Activated naive CD4-positive, alpha-beta T cell treated with anti-CD3 and anti-CD28 coated beads, Interleukin-2, amount 10 ng/mL, durations not matched to agents 7 days and 5 days (primary cell): Measurements from ENCODE around the gene AUH.

Experiments
- CTCF ChIA-PET: fragments of 350-600 bp; sonication (Branson Sonifier 250); formaldehyde crosslinking; loops from one replicate; lab custom pipeline; 2021; ENCODE audit warnings: antibody characterized with exemption; lab: Charles Lee
- DNase-seq: peaks from one replicate; pipeline ENCODE4 v3.0.0-alpha.2; 2020
- H3K27ac Mint-ChIP-seq: one replicate; pipeline ENCODE4 v1.8.0; 2021; ENCODE audit warnings: mild to moderate bottlenecking, moderate library complexity, mixed read lengths
- H3K27me3 Mint-ChIP-seq: one replicate; pipeline ENCODE4 v1.8.0; 2021; ENCODE audit warnings: mild to moderate bottlenecking, mixed read lengths
- H3K36me3 Mint-ChIP-seq: one replicate; pipeline ENCODE4 v1.8.0; 2021; ENCODE audit warnings: mixed read lengths
- H3K4me1 Mint-ChIP-seq: one replicate; pipeline ENCODE4 v1.8.0; 2021; ENCODE audit warnings: mixed read lengths
- H3K4me3 Mint-ChIP-seq: one replicate; pipeline ENCODE4 v1.8.0; 2021; ENCODE audit warnings: mild to moderate bottlenecking, moderate library complexity, mixed read lengths
- H3K9me3 Mint-ChIP-seq: one replicate; pipeline ENCODE4 v1.8.0; 2021; ENCODE audit warnings: mixed read lengths

Gene AUH

GRCh38 chr9:91282292-91282691, 79.4 kb downstream of the AUH start:
- CTCF ChIA-PET = no interaction called here
- H3K4me3 Mint-ChIP-seq = no peak overlapping the region
- peaks cover 6% of the 10 kb centered on the region for H3K9me3 Mint-ChIP-seq
- DNase-seq = no peak
- H3K27me3 Mint-ChIP-seq = no peaks in the 10 kb centered on the region
- H3K4me1 Mint-ChIP-seq = no peaks in the 10 kb centered on the region
- H3K36me3 Mint-ChIP-seq = peaks cover 28% of the 10 kb centered on the region
- no peak overlapping the region for H3K27ac Mint-ChIP-seq

DNA sequence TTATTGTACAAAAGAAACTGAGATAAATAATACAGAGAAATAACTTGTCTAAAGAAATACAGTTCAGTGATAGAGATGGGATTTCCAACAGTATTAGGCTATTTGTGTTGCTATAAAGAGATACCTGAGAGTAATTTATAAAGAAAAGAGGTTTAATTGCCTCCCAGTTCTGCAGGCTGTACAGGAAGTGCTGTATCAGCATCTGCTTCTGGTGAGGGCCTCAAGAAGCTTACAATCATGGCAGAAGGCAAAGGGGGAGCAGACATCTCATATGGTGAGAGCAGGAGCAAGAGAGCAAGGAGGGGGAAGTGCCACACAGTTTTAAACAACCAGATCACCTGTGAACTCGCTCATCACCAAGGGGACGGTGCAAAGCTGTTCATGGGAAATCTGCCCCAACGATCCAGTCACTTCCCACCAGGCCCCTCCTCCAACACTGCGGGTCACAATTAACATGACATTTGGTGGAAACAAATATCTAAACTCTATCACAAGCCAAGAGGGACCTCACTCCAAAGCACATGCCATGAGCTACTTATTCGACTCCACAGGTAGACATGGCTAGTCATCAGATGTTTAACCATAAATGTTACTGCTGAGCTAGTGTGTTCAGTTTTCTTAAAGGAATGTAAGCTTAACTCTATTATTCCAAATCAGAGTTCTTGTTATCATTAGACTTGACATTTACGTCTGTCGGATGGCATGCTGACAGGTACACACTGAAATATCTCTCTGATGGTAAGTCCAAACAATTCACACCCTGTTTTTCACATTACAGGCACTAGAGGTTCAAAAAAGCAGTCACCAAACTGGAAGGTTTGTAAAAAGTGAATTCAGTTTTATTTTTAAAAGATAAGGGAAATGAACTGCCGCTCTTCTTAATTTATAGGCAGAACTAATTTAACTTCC, 82.2 kb downstream of the AUH start:
- Mint-ChIP-seq H3K9me3 (peaks cover 6% of the 10 kb centered on the region), H3K27ac (no peak overlapping the region), H3K4me1 (no peaks in the 10 kb centered on the region), H3K4me3 (no peak overlapping the region), H3K27me3 (no peaks in the 10 kb centered on the region), H3K36me3 (peaks cover 23% of the 10 kb centered on the region)
- CTCF ChIA-PET = no interaction called here
- no peak for DNase-seq

DNA sequence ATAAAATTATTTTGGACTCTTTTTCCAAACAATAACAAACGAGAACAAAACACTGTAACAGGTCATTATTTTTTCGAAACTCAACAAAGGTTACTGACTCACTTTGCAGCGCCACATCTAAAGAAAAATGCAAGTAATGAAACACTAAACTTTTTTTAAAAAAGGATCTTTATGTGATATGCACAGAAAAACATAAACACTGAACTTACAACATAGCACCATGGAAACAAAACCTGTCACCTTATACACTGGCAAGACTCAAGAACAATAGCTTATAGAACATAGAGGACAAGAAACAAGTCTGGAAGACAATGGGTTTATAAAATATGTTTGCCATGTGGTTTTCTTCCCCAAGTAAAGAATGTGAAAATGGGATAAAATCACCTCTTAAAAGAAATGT, 85.2 kb downstream of the AUH start:
- CTCF ChIA-PET = interaction anchor here (1.1 kb wide), 1 partner anchor 239 kb away, joined by 5 read pairs; no protein-coding TSS in a partner anchor
- Mint-ChIP-seq H3K4me3 (no peak overlapping the region), H3K4me1 (peaks cover 5% of the 10 kb centered on the region), H3K27ac (no peak overlapping the region), H3K9me3 (peaks cover 2% of the 10 kb centered on the region), H3K27me3 (no peaks in the 10 kb centered on the region), H3K36me3 (peaks cover 8% of the 10 kb centered on the region)
- DNase-seq = no peak

DNA sequence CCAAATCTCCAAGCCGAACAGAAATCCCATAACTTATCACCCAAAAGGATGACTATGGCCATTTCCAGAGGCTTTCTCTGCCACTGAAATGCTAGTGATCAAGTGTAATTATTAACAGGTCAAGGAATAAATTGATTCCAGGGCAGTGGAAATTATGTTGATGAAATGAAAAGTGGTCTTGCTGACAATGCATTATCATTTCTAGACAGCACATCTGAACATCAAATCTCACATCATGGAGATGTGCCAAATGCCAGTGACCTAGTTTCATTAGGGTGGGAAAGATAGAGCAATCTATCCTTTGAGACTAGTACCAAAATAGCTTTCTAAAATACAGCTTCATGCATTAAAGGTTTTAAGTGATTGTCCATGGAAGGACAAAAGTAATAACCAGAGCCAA, 86.1 kb downstream of the AUH start:
- no peak overlapping the region for H3K27ac Mint-ChIP-seq
- no peaks in the 10 kb centered on the region for H3K27me3 Mint-ChIP-seq
- peaks cover 5% of the 10 kb centered on the region for H3K4me1 Mint-ChIP-seq
- DNase-seq = no peak
- CTCF ChIA-PET = interaction anchor here (1.1 kb wide), 1 partner anchor 238 kb away, joined by 5 read pairs; no protein-coding TSS in a partner anchor
- peaks cover 3% of the 10 kb centered on the region for H3K36me3 Mint-ChIP-seq
- peaks cover 2% of the 10 kb centered on the region for H3K9me3 Mint-ChIP-seq
- no peak overlapping the region for H3K4me3 Mint-ChIP-seq

GRCh38 chr9:91274949-91275492, 86.7 kb downstream of the AUH start:
- CTCF ChIA-PET = no interaction called here

DNA sequence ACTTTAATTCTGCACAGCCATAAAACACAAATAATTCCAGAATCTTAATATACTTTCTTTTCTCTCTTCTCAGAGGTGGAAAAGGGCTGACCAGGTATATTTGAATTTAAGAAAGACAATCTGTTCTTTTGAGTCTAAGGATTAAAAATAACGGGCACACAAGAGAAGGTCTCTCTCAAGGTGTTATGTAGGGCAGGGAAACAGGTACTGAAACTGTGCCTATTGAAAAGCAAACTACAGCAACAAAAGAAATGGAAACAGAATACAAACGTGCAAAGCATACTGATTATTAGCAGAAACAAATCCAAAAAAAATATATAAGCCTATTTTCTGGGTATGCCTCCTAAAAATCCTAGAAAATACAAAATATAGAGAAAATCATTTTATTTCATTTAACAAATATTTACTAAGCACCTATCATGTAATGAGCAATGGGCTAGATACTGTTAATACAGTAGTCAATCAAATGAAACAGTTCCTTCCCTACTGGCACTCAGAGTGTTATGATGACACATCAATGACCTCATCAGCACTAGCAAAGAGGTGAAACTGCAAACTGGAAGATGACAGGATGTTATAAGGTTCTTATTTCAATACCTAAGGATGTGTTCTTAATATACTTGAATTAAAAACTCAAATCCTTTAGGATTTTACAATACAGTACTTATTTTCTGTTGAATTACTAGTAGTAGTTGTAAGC, 87.7 kb downstream of the AUH start:
- Mint-ChIP-seq H3K9me3 (no peaks in the 10 kb centered on the region), H3K27ac (no peak overlapping the region), H3K4me1 (peaks cover 5% of the 10 kb centered on the region), H3K27me3 (no peaks in the 10 kb centered on the region), H3K36me3 (peaks cover 2% of the 10 kb centered on the region), H3K4me3 (no peak overlapping the region)
- no peak for DNase-seq
- CTCF ChIA-PET = no interaction called here

More at GRCh38 chr9:91274949-91275492, 86.7 kb downstream of the AUH start:
- no peak for DNase-seq
- Mint-ChIP-seq H3K9me3 (peaks cover 2% of the 10 kb centered on the region), H3K27ac (no peak overlapping the region), H3K4me3 (no peak overlapping the region), H3K36me3 (peaks cover 3% of the 10 kb centered on the region), H3K27me3 (no peaks in the 10 kb centered on the region), H3K4me1 (peaks cover 5% of the 10 kb centered on the region)

GRCh38 chr9:91271156-91271555, 90.6 kb downstream of the AUH start:
- CTCF ChIA-PET = interaction anchor here (1.6 kb wide), 1 partner anchor 181 kb away, joined by 3 read pairs; no protein-coding TSS in a partner anchor
- Mint-ChIP-seq H3K4me3 (no peak overlapping the region), H3K36me3 (peaks cover 2% of the 10 kb centered on the region)

GRCh38 chr9:91269907-91270491, 91.7 kb downstream of the AUH start:
- Mint-ChIP-seq H3K4me3 (no peak overlapping the region), H3K27ac (no peak overlapping the region), H3K4me1 (peaks cover 5% of the 10 kb centered on the region), H3K27me3 (no peaks in the 10 kb centered on the region), H3K36me3 (peaks cover 6% of the 10 kb centered on the region), H3K9me3 (peaks cover 4% of the 10 kb centered on the region)
- no peak for DNase-seq
- CTCF ChIA-PET = no interaction called here

More at GRCh38 chr9:91271156-91271555, 90.6 kb downstream of the AUH start:
- H3K9me3 Mint-ChIP-seq = no peaks in the 10 kb centered on the region
- H3K27me3 Mint-ChIP-seq = no peaks in the 10 kb centered on the region
- peaks cover 5% of the 10 kb centered on the region for H3K4me1 Mint-ChIP-seq
- DNase-seq = no peak
- H3K27ac Mint-ChIP-seq = no peak overlapping the region

- DNase-seq = no peak
- H3K4me1 Mint-ChIP-seq = no peaks in the 10 kb centered on the region
- no peaks in the 10 kb centered on the region for H3K27me3 Mint-ChIP-seq
- H3K4me3 Mint-ChIP-seq = no peak overlapping the region
- CTCF ChIA-PET = no interaction called here
- H3K36me3 Mint-ChIP-seq = peaks cover 24% of the 10 kb centered on the region
- no peak overlapping the region for H3K27ac Mint-ChIP-seq
- peaks cover 29% of the 10 kb centered on the region for H3K9me3 Mint-ChIP-seq
These were observed 95.3 kb downstream of the AUH start for GRCh38 chr9:91266448-91266847.

DNA sequence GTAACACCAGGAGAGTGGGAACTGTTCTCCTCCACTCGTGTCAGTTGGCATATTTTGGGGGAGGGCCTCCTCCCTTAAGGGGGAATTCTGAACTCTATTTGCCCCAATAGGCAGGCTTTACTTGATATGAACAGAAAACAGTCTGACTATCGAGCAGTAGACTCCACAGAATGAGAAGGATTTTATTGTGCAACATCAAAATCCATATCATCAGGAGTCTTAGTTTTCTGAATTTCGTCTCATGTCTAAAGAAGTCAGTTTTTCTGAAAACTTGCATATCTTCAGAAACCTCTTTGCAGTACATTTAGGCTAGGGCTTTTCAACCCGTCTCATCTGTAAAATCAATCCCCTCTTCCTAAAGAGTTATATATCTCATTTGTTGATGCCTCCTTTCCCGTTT, 96.2 kb downstream of the AUH start:
- CTCF ChIA-PET = interaction anchor here (0.6 kb wide), 1 partner anchor 465 kb away, joined by 3 read pairs; no protein-coding TSS in a partner anchor

DNA sequence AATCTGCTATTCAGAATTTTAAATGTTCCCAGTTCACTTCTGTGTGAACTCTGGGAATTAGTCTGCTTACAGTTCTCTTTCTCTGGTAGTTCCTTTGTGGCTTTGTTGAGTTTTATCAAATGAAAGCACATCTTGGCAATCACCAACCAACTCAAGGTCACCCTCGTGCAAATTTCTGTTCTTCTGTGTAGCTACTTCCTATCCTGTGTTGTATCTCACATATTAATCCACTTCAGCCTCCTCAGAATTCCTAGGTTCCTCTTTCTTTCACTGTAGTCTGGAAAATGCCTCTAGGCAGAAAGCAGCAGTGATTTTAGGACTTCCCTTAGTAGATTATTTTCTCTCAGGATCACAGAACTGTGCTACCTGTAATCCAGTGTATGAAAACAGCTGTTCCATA, 100.3 kb downstream of the AUH start:
- no peak overlapping the region for H3K4me3 Mint-ChIP-seq
- H3K27ac Mint-ChIP-seq = no peak overlapping the region
- DNase-seq = no peak
- H3K36me3 Mint-ChIP-seq = peaks cover 26% of the 10 kb centered on the region
- CTCF ChIA-PET = no interaction called here
- no peaks in the 10 kb centered on the region for H3K27me3 Mint-ChIP-seq
- peaks cover 3% of the 10 kb centered on the region for H3K4me1 Mint-ChIP-seq
- peaks cover 29% of the 10 kb centered on the region for H3K9me3 Mint-ChIP-seq

More for the DNA sequence above, 96.2 kb downstream of the AUH start:
- no peak overlapping the region for H3K27ac Mint-ChIP-seq
- peaks cover 28% of the 10 kb centered on the region for H3K36me3 Mint-ChIP-seq
- no peaks in the 10 kb centered on the region for H3K4me1 Mint-ChIP-seq
- no peak for DNase-seq
- peaks cover 29% of the 10 kb centered on the region for H3K9me3 Mint-ChIP-seq
- no peaks in the 10 kb centered on the region for H3K27me3 Mint-ChIP-seq
- H3K4me3 Mint-ChIP-seq = no peak overlapping the region

- Mint-ChIP-seq H3K27me3 (no peaks in the 10 kb centered on the region), H3K27ac (no peak overlapping the region), H3K9me3 (peaks cover 16% of the 10 kb centered on the region), H3K4me1 (peaks cover 7% of the 10 kb centered on the region), H3K4me3 (no peak overlapping the region), H3K36me3 (peaks cover 14% of the 10 kb centered on the region)
- no peak for DNase-seq
- CTCF ChIA-PET = no interaction called here
These were observed 102.6 kb downstream of the AUH start for GRCh38 chr9:91259162-91259561.

DNA sequence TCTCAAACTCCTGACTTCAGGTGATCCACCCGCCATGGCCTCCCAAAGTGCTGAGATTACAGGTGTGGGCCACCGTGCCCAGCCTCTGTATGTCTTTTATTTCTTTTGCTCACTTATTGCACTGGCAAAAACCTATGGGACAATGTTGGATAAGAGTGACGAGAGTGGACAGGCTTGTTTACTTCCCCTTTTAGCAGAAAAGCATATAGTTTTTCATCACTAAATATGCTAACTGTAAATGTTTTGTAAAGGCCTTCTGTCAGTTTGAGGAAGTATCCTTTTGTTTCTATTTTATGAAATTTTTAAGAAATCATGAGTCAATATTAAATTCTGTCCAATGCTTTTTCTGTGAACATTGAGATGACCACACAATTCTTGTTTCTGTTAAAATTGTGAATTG, 103.3 kb downstream of the AUH start:
- Mint-ChIP-seq H3K27ac (no peak overlapping the region), H3K36me3 (peaks cover 8% of the 10 kb centered on the region), H3K4me1 (peaks cover 9% of the 10 kb centered on the region), H3K9me3 (peaks cover 9% of the 10 kb centered on the region), H3K4me3 (no peak overlapping the region), H3K27me3 (no peaks in the 10 kb centered on the region)
- CTCF ChIA-PET = no interaction called here
- no peak for DNase-seq

- CTCF ChIA-PET = no interaction called here
- peaks cover 5% of the 10 kb centered on the region for H3K36me3 Mint-ChIP-seq
- no peaks in the 10 kb centered on the region for H3K9me3 Mint-ChIP-seq
- no peak for DNase-seq
- peaks cover 18% of the 10 kb centered on the region for H3K4me1 Mint-ChIP-seq
- no peak overlapping the region for H3K4me3 Mint-ChIP-seq
- no peak overlapping the region for H3K27ac Mint-ChIP-seq
- no peaks in the 10 kb centered on the region for H3K27me3 Mint-ChIP-seq
These were observed 105.5 kb downstream of the AUH start for GRCh38 chr9:91256235-91256634.
